Measurements from ENCODE around the gene TMEM94. TPM values are rescaled to one million over a fixed set of nuclear protein-coding genes. Genes with fewer than 3 reads are reported as not detected.

Gene TMEM94
- total and polyA plus RNA-seq, 2 of the 13 experiments (the other 11 are each of a cell fraction or from before 2014, with no cell fraction given): 32.6 to 134 TPM

DNA sequence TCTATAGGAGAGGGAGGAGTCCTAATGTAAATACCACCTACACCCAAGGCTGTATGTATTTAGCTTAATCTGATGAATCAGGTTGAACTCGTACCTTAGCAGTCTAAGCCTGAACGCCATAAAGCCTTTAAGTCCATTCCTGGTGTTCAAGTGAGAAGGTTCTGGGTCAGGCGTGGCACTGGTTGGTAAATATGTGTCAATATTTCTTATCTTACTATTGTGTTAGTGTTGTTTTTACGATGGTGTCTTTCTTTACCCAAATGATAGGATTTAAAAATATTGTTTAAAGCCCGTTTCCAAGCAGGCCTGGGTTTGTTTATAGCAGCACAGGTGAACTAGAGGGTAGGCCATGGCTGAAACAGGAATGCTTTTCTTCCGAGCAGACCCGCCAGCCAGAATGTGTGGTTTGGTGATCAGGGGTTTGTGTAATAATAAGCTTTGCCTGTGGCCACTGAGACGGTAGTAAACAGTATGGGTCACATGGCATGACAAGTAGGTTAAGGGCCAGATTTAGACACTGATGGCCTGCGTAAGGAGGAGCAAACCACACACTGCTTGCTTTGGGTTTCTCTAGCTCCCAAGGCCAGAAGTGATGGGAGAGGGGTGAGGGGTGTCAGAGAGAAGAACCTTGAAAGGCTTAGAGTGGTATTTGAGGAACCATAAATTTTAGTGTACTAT, 3.3 kb downstream of the TMEM94 start (continued):
- no peak for TF ChIP-seq NAIF1 (CRISPR knock-in tag; IDR thresholded peaks at IDR 0.05; ENCODE audit: borderline replicate concordance)
- TF ChIP-seq ZNF326 (CRISPR knock-in tag; IDR thresholded peaks at IDR 0.05; ENCODE audit: borderline replicate concordance): no peak
- no peak for TF ChIP-seq ZNF446 (CRISPR knock-in tag; IDR thresholded peaks at IDR 0.05)
- no peak for TF ChIP-seq ZNF543 (CRISPR knock-in tag; IDR thresholded peaks at IDR 0.05)
- peak; percentile 34; the same call in 1 of the 2 replicates for TF ChIP-seq ZSCAN25 (CRISPR knock-in tag; IDR thresholded peaks at IDR 0.05)
- peak; percentile 83; the same call in 1 of the 2 replicates for TF ChIP-seq ZFP37 (CRISPR knock-in tag; IDR thresholded peaks at IDR 0.05; ENCODE audit: borderline replicate concordance)
- no peak for TF ChIP-seq ZSCAN29 (CRISPR knock-in tag; conservative IDR thresholded peaks at IDR 0.05)
- peak; percentile 89; the same call in 1 of the 3 replicates for TF ChIP-seq MXI1 (IDR thresholded peaks at IDR 0.05; ENCODE audit: borderline replicate concordance, low read depth, low read length)
- TF ChIP-seq AGO1 (IDR thresholded peaks at IDR 0.05; ENCODE audit: low read depth, low read length, poor library complexity, severe bottlenecking): no peak
- TF ChIP-seq ZNF605 (CRISPR knock-in tag; IDR thresholded peaks at IDR 0.05): no peak; the same call in 1 of the 2 replicates
- TF ChIP-seq, protein P1, sequence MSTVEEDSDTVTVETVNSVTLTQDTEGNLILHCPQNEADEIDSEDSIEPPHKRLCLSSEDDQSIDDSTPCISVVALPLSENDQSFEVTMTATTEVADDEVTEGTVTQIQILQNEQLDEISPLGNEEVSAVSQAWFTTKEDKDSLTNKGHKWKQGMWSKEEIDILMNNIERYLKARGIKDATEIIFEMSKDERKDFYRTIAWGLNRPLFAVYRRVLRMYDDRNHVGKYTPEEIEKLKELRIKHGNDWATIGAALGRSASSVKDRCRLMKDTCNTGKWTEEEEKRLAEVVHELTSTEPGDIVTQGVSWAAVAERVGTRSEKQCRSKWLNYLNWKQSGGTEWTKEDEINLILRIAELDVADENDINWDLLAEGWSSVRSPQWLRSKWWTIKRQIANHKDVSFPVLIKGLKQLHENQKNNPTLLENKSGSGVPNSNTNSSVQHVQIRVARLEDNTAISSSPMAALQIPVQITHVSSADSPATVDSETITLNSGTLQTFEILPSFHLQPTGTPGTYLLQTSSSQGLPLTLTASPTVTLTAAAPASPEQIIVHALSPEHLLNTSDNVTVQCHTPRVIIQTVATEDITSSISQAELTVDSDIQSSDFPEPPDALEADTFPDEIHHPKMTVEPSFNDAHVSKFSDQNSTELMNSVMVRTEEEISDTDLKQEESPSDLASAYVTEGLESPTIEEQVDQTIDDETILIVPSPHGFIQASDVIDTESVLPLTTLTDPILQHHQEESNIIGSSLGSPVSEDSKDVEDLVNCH (CRISPR knock-in tag; IDR thresholded peaks at IDR 0.05): no peak
- TF ChIP-seq BRD4 (CRISPR knock-in tag; IDR thresholded peaks at IDR 0.05): no peak
- TF ChIP-seq ZNF589 (CRISPR knock-in tag; conservative IDR thresholded peaks at IDR 0.05): no peak
- TF ChIP-seq HMGA1 (CRISPR knock-in tag; conservative IDR thresholded peaks at IDR 0.05): no peak
- TF ChIP-seq, protein P2, sequence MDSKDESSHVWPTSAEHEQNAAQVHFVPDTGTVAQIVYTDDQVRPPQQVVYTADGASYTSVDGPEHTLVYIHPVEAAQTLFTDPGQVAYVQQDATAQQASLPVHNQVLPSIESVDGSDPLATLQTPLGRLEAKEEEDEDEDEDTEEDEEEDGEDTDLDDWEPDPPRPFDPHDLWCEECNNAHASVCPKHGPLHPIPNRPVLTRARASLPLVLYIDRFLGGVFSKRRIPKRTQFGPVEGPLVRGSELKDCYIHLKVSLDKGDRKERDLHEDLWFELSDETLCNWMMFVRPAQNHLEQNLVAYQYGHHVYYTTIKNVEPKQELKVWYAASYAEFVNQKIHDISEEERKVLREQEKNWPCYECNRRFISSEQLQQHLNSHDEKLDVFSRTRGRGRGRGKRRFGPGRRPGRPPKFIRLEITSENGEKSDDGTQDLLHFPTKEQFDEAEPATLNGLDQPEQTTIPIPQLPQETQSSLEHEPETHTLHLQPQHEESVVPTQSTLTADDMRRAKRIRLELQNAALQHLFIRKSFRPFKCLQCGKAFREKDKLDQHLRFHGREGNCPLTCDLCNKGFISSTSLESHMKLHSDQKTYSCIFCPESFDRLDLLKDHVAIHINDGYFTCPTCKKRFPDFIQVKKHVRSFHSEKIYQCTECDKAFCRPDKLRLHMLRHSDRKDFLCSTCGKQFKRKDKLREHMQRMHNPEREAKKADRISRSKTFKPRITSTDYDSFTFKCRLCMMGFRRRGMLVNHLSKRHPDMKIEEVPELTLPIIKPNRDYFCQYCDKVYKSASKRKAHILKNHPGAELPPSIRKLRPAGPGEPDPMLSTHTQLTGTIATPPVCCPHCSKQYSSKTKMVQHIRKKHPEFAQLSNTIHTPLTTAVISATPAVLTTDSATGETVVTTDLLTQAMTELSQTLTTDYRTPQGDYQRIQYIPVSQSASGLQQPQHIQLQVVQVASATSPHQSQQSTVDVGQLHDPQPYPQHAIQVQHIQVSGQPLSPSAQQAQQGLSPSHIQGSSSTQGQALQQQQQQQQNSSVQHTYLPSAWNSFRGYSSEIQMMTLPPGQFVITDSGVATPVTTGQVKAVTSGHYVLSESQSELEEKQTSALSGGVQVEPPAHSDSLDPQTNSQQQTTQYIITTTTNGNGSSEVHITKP (CRISPR knock-in tag; IDR thresholded peaks at IDR 0.05; ENCODE audit: low read depth): peak; percentile 62; the same call in 1 of the 2 replicates
- TF ChIP-seq SKI (IDR thresholded peaks at IDR 0.05; ENCODE audit: partially characterized antibody): peak; percentile 57
- peak; percentile 49; the same call in 1 of the 2 replicates for TF ChIP-seq TARDBP (CRISPR knock-in tag; IDR thresholded peaks at IDR 0.05)
- TF ChIP-seq ZMAT3 (CRISPR knock-in tag; conservative IDR thresholded peaks at IDR 0.05): no peak
- TF ChIP-seq PPARG (CRISPR knock-in tag; conservative IDR thresholded peaks at IDR 0.05): peak; percentile 98
- no peak for TF ChIP-seq SCMH1 (CRISPR knock-in tag; IDR thresholded peaks at IDR 0.05; ENCODE audit: borderline replicate concordance)
- TF ChIP-seq GATA4 (IDR thresholded peaks at IDR 0.05; ENCODE audit: borderline replicate concordance, low read depth): no peak
- TF ChIP-seq ZFP62 (CRISPR knock-in tag; IDR thresholded peaks at IDR 0.05): no peak
- no peak for TF ChIP-seq ZFYVE20 (CRISPR knock-in tag; IDR thresholded peaks at IDR 0.05; ENCODE audit: borderline replicate concordance, low read depth)
- TF ChIP-seq HNF4A (CRISPR knock-in tag; IDR thresholded peaks at IDR 0.05): 0 out of 2 replicates have a peak, but pooled peaks have one; percentile 40
- peak; percentile 87 for TF ChIP-seq RARA (CRISPR knock-in tag; IDR thresholded peaks at IDR 0.05)
- TF ChIP-seq ZBTB7A (CRISPR knock-in tag; IDR thresholded peaks at IDR 0.05): no peak

Measured in HepG2 (cell line).